Mucosa of descending colon (tissue), 3 donors: ENCODE results near the gene PLD2. TPM values are rescaled to one million over a fixed set of nuclear protein-coding genes. Genes with fewer than 3 reads are reported as not detected.

Experiments
- ATAC-seq: fragments of 200-7000 bp; cut with Tn5 transposase; one replicate; pipeline ENCODE4 v1.9.1; 2020; ENCODE audit warnings: mild to moderate bottlenecking, moderate library complexity
- DNase-seq, 3 donors: peaks; one replicate each; pipeline ENCODE4 v3.0.0-alpha.2; 2020
- H3K36me3 ChIP-seq: fragments of 200-600 bp; one replicate; pipeline ENCODE4 v1.8.0; 2021; ENCODE audit warnings: low read depth, mild to moderate bottlenecking
- H3K4me1 ChIP-seq: fragments of 200-600 bp; one replicate; pipeline ENCODE4 v1.8.0; 2021; ENCODE audit warnings: low read depth, mild to moderate bottlenecking
- H3K4me3 ChIP-seq: fragments of 200-600 bp; one replicate; pipeline ENCODE4 v1.8.0; 2021; ENCODE audit warnings: mild to moderate bottlenecking
- H3K9me3 ChIP-seq: fragments of 200-600 bp; one replicate; pipeline ENCODE4 v1.8.0; 2021; ENCODE audit warnings: mild to moderate bottlenecking
- CTCF ChIP-seq: fragments of 200-600 bp; IDR thresholded peaks from one replicate; pipeline ENCODE4 v1.8.0; 2022; ENCODE audit warnings: antibody characterized with exemption, mild to moderate bottlenecking
- intact Hi-C, 2 donors: fragments of 100-400 bp; cut with DNase I in 1 of 2; cut with micrococcal nuclease in 1 of 2; formaldehyde crosslinking; loops; one replicate each; pipeline versions ENCODE4 v1.11.0 to v1.11.1; 2022; cut with DNase I, micrococcal nuclease
- total RNA-seq, 3 donors: library from RNA; stranded (reverse); fragmentation: NEBNext Ultra II Directional in 2 of 3; extraction: Animal tissue kit (Norgen Biotek cat#: 25700) in 2 of 3; gene quantifications; one replicate each; pipeline versions ENCODE4 v1.2.1 to v1.2.4, GENCODE V29; 2021 to 2023
- donor health status: DM: no; HTN: no; CAD: no; lungs with moderate emphysema.
- donor health status: DM: no; HTN: no; CAD: no.
- donor health status: DM: no; HTN: yes; CAD: no.

The PLD2 gene
- total RNA-seq, 3 donors from 2014 or later, result 24.4 to 29.8 (median 29.2) TPM

- Histone ChIP-seq H3K4me1 (no peaks in the 10 kb centered on the region), H3K36me3 (no peaks in the 10 kb centered on the region), H3K9me3 (no peaks in the 10 kb centered on the region), H3K4me3 (no peak overlapping the region)
- intact Hi-C loops, result no loop called here
- ATAC-seq (no peak), DNase-seq (no peak)
- no peak for TF ChIP-seq CTCF
Measured at GRCh38 chr17:4870855-4871254, 63.9 kb downstream of the PLD2 start.

- Histone ChIP-seq H3K36me3 (no peaks in the 10 kb centered on the region), H3K9me3 (no peaks in the 10 kb centered on the region), H3K4me3 (no peak overlapping the region), H3K4me1 (no peaks in the 10 kb centered on the region)
- TF ChIP-seq CTCF, result no peak
- ATAC-seq, result no peak
- DNase-seq, result no peak
- intact Hi-C loops, result no loop called here
Measured at GRCh38 chr17:4872786-4873185, 65.8 kb downstream of the PLD2 start.

Other genes starting within 250 kb of the PLD2 start
- gene GGT6, start 246.6 kb upstream of the PLD2 start, total RNA-seq, result 100 to 1,000 TPM in 2 of 3 donors, 10 to 100 TPM in 1; 98.0 to 219 (median 189) TPM
- 1 to 10 TPM in 2 of 3 donors, under 1 TPM in 1; 0.12 to 1.5 (median 1.1) TPM for gene SMTNL2, start 222.6 kb upstream of the PLD2 start, total RNA-seq
- gene ALOX15, start 165.5 kb upstream of the PLD2 start, total RNA-seq, result 1 to 10 TPM in 1 of 3 donors, under 1 TPM in 2; 0.10 to 1.7 (median 0.23) TPM
- gene PELP1, start 103.0 kb upstream of the PLD2 start, total RNA-seq, result 10 to 100 TPM; 30.1 to 51.2 (median 35.6) TPM
- gene ARRB2, start 96.5 kb upstream of the PLD2 start, total RNA-seq, result 10 to 100 TPM; 29.7 to 56.5 (median 49.9) TPM
- 10 to 100 TPM; 21.4 to 28.3 (median 22.2) TPM for gene MED11, start 75.7 kb upstream of the PLD2 start, total RNA-seq
- gene ZMYND15, start 67.3 kb upstream of the PLD2 start, total RNA-seq, result 1 to 10 TPM; 1.2 to 1.4 (median 1.3) TPM
- gene CXCL16, start 67.2 kb upstream of the PLD2 start, total RNA-seq, result 10 to 100 TPM; 20.3 to 41.9 (median 30.2) TPM
- 10 to 100 TPM in 2 of 3 donors, 1 to 10 TPM in 1; 5.0 to 20.7 (median 12.5) TPM for gene TM4SF5, start 35.3 kb upstream of the PLD2 start, total RNA-seq
- gene VMO1, start 20.8 kb upstream of the PLD2 start, total RNA-seq, result 1 to 10 TPM in 2 of 3 donors, under 1 TPM in 1; 0.67 to 2.3 (median 2.1) TPM
- not detected for gene GLTPD2, start 18.2 kb upstream of the PLD2 start, total RNA-seq
- 100 to 1,000 TPM in 2 of 3 donors, 10 to 100 TPM in 1; 71.5 to 122 (median 109) TPM for gene PSMB6, start 11.0 kb upstream of the PLD2 start, total RNA-seq
- 100 to 1,000 TPM; 140 to 227 (median 170) TPM for gene MINK1, start 26.2 kb downstream of the PLD2 start, total RNA-seq
- 1 to 10 TPM in 1 of 3 donors, under 1 TPM in 2; 0.52 to 2.6 (median 0.80) TPM for gene C17orf107, start 92.4 kb downstream of the PLD2 start, total RNA-seq
- gene CHRNE, start 95.9 kb downstream of the PLD2 start, total RNA-seq, result 1 to 10 TPM in 1 of 3 donors, under 1 TPM in 1, not detected in 1; 0.24 to 1.3 TPM
- not detected for gene GP1BA, start 125.1 kb downstream of the PLD2 start, total RNA-seq
- 10 to 100 TPM; 68.4 to 87.2 (median 72.8) TPM for gene SLC25A11, start 132.9 kb downstream of the PLD2 start, total RNA-seq
- gene RNF167, start 133.1 kb downstream of the PLD2 start, total RNA-seq, result 100 to 1,000 TPM in 2 of 3 donors, 10 to 100 TPM in 1; 90.8 to 118 (median 114) TPM
- 100 to 1,000 TPM; 605 to 825 (median 723) TPM for gene PFN1, start 141.4 kb downstream of the PLD2 start, total RNA-seq
- gene ENO3, start 144.0 kb downstream of the PLD2 start, total RNA-seq, result 10 to 100 TPM in 2 of 3 donors, 1 to 10 TPM in 1; 8.6 to 12.4 (median 10.1) TPM
- 10 to 100 TPM; 41.3 to 54.0 (median 51.7) TPM for gene SPAG7, start 160.7 kb downstream of the PLD2 start, total RNA-seq
- 10 to 100 TPM; 56.6 to 71.7 (median 57.1) TPM for gene CAMTA2, start 180.5 kb downstream of the PLD2 start, total RNA-seq
- gene INCA1, start 190.4 kb downstream of the PLD2 start, total RNA-seq, result 1 to 10 TPM; 1.8 to 4.5 (median 3.5) TPM
- 100 to 1,000 TPM; 219 to 286 (median 273) TPM for gene KIF1C, start 190.8 kb downstream of the PLD2 start, total RNA-seq
- gene SLC52A1, start 228.3 kb downstream of the PLD2 start, total RNA-seq, result 1 to 10 TPM; 3.0 to 5.3 (median 3.6) TPM